Activated naive CD8-positive, alpha-beta T cell treated with anti-CD3 and anti-CD28 coated beads, Interleukin-2, amount 10 ng/mL, durations not matched to agents 7 days and 5 days (primary cell): ENCODE measurements around the gene BRCA2. TPM values are rescaled to one million over a fixed set of nuclear protein-coding genes. Genes with fewer than 3 reads are reported as not detected.

Source experiments
- ATAC-seq: fragments of 150-1000 bp; cut with Tn5 transposase; one replicate; pipeline ENCODE4 v1.10.0; 2021; ENCODE audit warnings: low read depth, moderate library complexity
- POLR2A ChIA-PET: fragments of 350-600 bp; sonication (Branson Sonifier 250); formaldehyde crosslinking; loops from one replicate; lab custom pipeline; 2021; ENCODE audit warnings: antibody characterized with exemption; lab: Charles Lee
- DNase-seq: peaks from one replicate; pipeline ENCODE4 v3.0.0; 2021
- H3K27ac Mint-ChIP-seq: one replicate; pipeline ENCODE4 v1.8.0; 2022; ENCODE audit warnings: mild to moderate bottlenecking, mixed read lengths
- H3K27me3 Mint-ChIP-seq: one replicate; pipeline ENCODE4 v1.8.0; 2022; ENCODE audit warnings: mild to moderate bottlenecking, moderate library complexity, mixed read lengths
- H3K36me3 Mint-ChIP-seq: one replicate; pipeline ENCODE4 v1.8.0; 2021; ENCODE audit warnings: mild to moderate bottlenecking, mixed read lengths
- H3K4me1 Mint-ChIP-seq: one replicate; pipeline ENCODE4 v1.8.0; 2021; ENCODE audit warnings: mixed read lengths
- H3K4me3 Mint-ChIP-seq: one replicate; pipeline ENCODE4 v1.8.0; 2022; ENCODE audit warnings: mild to moderate bottlenecking, moderate library complexity, mixed read lengths
- H3K9me3 Mint-ChIP-seq: one replicate; pipeline ENCODE4 v1.8.0; 2021; ENCODE audit warnings: mixed read lengths
- total RNA-seq, 2 experiments: library from RNA; stranded (reverse); gene quantifications; one replicate each; pipeline ENCODE4 v1.2.3, GENCODE V29; 2021

The BRCA2 gene
- total RNA-seq, 2 experiments from 2014 or later, result 25.2 to 26.7 TPM

- no peak overlapping the region for H3K27ac Mint-ChIP-seq
- DNase-seq, result no peak
- ATAC-seq, result no peak
- H3K4me1 Mint-ChIP-seq, result peaks cover 4% of the 10 kb centered on the region
- H3K36me3 Mint-ChIP-seq, result no peaks in the 10 kb centered on the region
- H3K9me3 Mint-ChIP-seq, result no peaks in the 10 kb centered on the region
- H3K4me3 Mint-ChIP-seq, result no peak overlapping the region
- POLR2A ChIA-PET, result interaction anchor here (1.3 kb wide), 1 partner anchor 15 kb away, joined by 5 read pairs; the partner anchor contains the start of genes BRCA2 and ZAR1L
- peaks cover 29% of the 10 kb centered on the region for H3K27me3 Mint-ChIP-seq
Measured at GRCh38 chr13:32299893-32300292, 15.4 kb upstream of the BRCA2 start.

- ATAC-seq, result no peak
- POLR2A ChIA-PET, result interaction anchor here (1.3 kb wide), 1 partner anchor 15 kb away, joined by 5 read pairs; the partner anchor contains the start of genes BRCA2 and ZAR1L
Measured at GRCh38 chr13:32300406-32300805, 14.9 kb upstream of the BRCA2 start.

GRCh38 chr13:32300920-32301319 is 14.4 kb upstream of the BRCA2 start:
- H3K36me3 Mint-ChIP-seq, result no peaks in the 10 kb centered on the region
- POLR2A ChIA-PET, result interaction anchor here (1.3 kb wide), 1 partner anchor 14 kb away, joined by 5 read pairs; the partner anchor contains the start of genes BRCA2 and ZAR1L
- H3K4me3 Mint-ChIP-seq, result no peak overlapping the region
- no peak overlapping the region for H3K27ac Mint-ChIP-seq
- ATAC-seq, result no peak
- no peak for DNase-seq
- no peaks in the 10 kb centered on the region for H3K9me3 Mint-ChIP-seq
- peaks cover 29% of the 10 kb centered on the region for H3K27me3 Mint-ChIP-seq
- H3K4me1 Mint-ChIP-seq, result peaks cover 4% of the 10 kb centered on the region

More at GRCh38 chr13:32300406-32300805, 14.9 kb upstream of the BRCA2 start:
- Mint-ChIP-seq H3K9me3 (no peaks in the 10 kb centered on the region), H3K27ac (no peak overlapping the region), H3K4me3 (no peak overlapping the region), H3K36me3 (no peaks in the 10 kb centered on the region), H3K4me1 (peaks cover 4% of the 10 kb centered on the region), H3K27me3 (peaks cover 29% of the 10 kb centered on the region)
- DNase-seq, result no peak

- no peak for DNase-seq
- POLR2A ChIA-PET, result no interaction called here
- no peak for ATAC-seq
- Mint-ChIP-seq H3K4me1 (peaks cover 1% of the 10 kb centered on the region), H3K27ac (no peak overlapping the region), H3K9me3 (no peaks in the 10 kb centered on the region), H3K36me3 (no peaks in the 10 kb centered on the region), H3K4me3 (no peak overlapping the region), H3K27me3 (peaks cover 14% of the 10 kb centered on the region)
Measured at GRCh38 chr13:32302461-32302860, 12.8 kb upstream of the BRCA2 start.

- POLR2A ChIA-PET, result interaction anchor here (0.6 kb wide), 1 partner anchor 125 kb away, joined by 4 read pairs; no protein-coding TSS in a partner anchor
- H3K27me3 Mint-ChIP-seq, result no peaks in the 10 kb centered on the region
- no peaks in the 10 kb centered on the region for H3K9me3 Mint-ChIP-seq
- peaks cover 15% of the 10 kb centered on the region for H3K4me1 Mint-ChIP-seq
- no peaks in the 10 kb centered on the region for H3K36me3 Mint-ChIP-seq
- DNase-seq (no peak), ATAC-seq (no peak)
- H3K4me3 Mint-ChIP-seq, result no peak overlapping the region
- H3K27ac Mint-ChIP-seq, result no peak overlapping the region
Measured at GRCh38 chr13:32305646-32306045, 9.7 kb upstream of the BRCA2 start.

GRCh38 chr13:32309312-32310133 is 5.8 kb upstream of the BRCA2 start:
- DNase-seq, result no peak
- POLR2A ChIA-PET, result no interaction called here
- H3K27ac Mint-ChIP-seq, result peak overlapping the region; percentile 52
- peak overlapping the region; percentile 57 for H3K4me3 Mint-ChIP-seq
- peaks cover 23% of the 10 kb centered on the region for H3K4me1 Mint-ChIP-seq
- H3K36me3 Mint-ChIP-seq, result no peaks in the 10 kb centered on the region
- ATAC-seq, result peak; percentile 19
- no peaks in the 10 kb centered on the region for H3K9me3 Mint-ChIP-seq
- H3K27me3 Mint-ChIP-seq, result no peaks in the 10 kb centered on the region

- ATAC-seq, result peak; percentile 59
- no peak for DNase-seq
- H3K9me3 Mint-ChIP-seq, result no peaks in the 10 kb centered on the region
- H3K27ac Mint-ChIP-seq, result no peak overlapping the region
- peak overlapping the region; percentile 57 for H3K4me3 Mint-ChIP-seq
- no peaks in the 10 kb centered on the region for H3K27me3 Mint-ChIP-seq
- POLR2A ChIA-PET, result no interaction called here
- H3K36me3 Mint-ChIP-seq, result no peaks in the 10 kb centered on the region
- H3K4me1 Mint-ChIP-seq, result peaks cover 28% of the 10 kb centered on the region
Measured at GRCh38 chr13:32310134-32310706, 5.1 kb upstream of the BRCA2 start.

- DNase-seq (no peak), ATAC-seq (no peak)
- POLR2A ChIA-PET, result no interaction called here
- Mint-ChIP-seq H3K9me3 (no peaks in the 10 kb centered on the region), H3K36me3 (no peaks in the 10 kb centered on the region), H3K27ac (no peak overlapping the region), H3K4me3 (no peak overlapping the region), H3K27me3 (no peaks in the 10 kb centered on the region), H3K4me1 (peaks cover 28% of the 10 kb centered on the region)
Measured at GRCh38 chr13:32311188-32311897, 4.0 kb upstream of the BRCA2 start.

GRCh38 chr13:32314271-32315237 is 754 bp upstream of the BRCA2 start:
- DNase-seq (no peak), ATAC-seq (peak; percentile 68)
- POLR2A ChIA-PET, result interaction anchor here (0.6 to 2.7 kb wide), 30 partner anchors 8 to 1504 kb away, joined by 3 to 60 read pairs (median 4); partner anchors contain the start of genes FRY, N4BP2L1, N4BP2L2 and PDS5B
- H3K4me3 Mint-ChIP-seq, result peak overlapping the region; percentile 94
- H3K36me3 Mint-ChIP-seq, result peaks cover 9% of the 10 kb centered on the region
- H3K27me3 Mint-ChIP-seq, result no peaks in the 10 kb centered on the region
- peaks cover 21% of the 10 kb centered on the region for H3K4me1 Mint-ChIP-seq
- H3K9me3 Mint-ChIP-seq, result no peaks in the 10 kb centered on the region
- peak overlapping the region; percentile 100 for H3K27ac Mint-ChIP-seq

- no peak for DNase-seq
- peak overlapping the region; percentile 94 for H3K4me3 Mint-ChIP-seq
- POLR2A ChIA-PET, result interaction anchor here (1.1 to 2.7 kb wide), 17 partner anchors 8 to 270 kb away, joined by 3 to 60 read pairs (median 5); partner anchors contain the start of genes N4BP2L1, N4BP2L2 and PDS5B
- H3K36me3 Mint-ChIP-seq, result peaks cover 22% of the 10 kb centered on the region
- H3K9me3 Mint-ChIP-seq, result no peaks in the 10 kb centered on the region
- no peaks in the 10 kb centered on the region for H3K27me3 Mint-ChIP-seq
- peak overlapping the region; percentile 100 for H3K27ac Mint-ChIP-seq
- ATAC-seq, result peak; percentile 16
- H3K4me1 Mint-ChIP-seq, result peaks cover 22% of the 10 kb centered on the region
Measured at GRCh38 chr13:32316028-32316339, 676 bp downstream of the BRCA2 start.

GRCh38 chr13:32316501-32316900 is 1.2 kb downstream of the BRCA2 start:
- no peak for ATAC-seq
- Mint-ChIP-seq H3K4me3 (peak overlapping the region; percentile 94), H3K27me3 (no peaks in the 10 kb centered on the region), H3K27ac (peak overlapping the region; percentile 27), H3K9me3 (no peaks in the 10 kb centered on the region), H3K4me1 (peaks cover 22% of the 10 kb centered on the region), H3K36me3 (peaks cover 22% of the 10 kb centered on the region)
- POLR2A ChIA-PET, result interaction anchor here (1.5 to 2.7 kb wide), 3 partner anchors 35 to 221 kb away, joined by 13 to 60 read pairs (median 29); partner anchors contain the start of genes N4BP2L1 and N4BP2L2
- no peak for DNase-seq

- Mint-ChIP-seq H3K4me1 (peaks cover 24% of the 10 kb centered on the region), H3K4me3 (peak overlapping the region; percentile 94), H3K36me3 (peaks cover 28% of the 10 kb centered on the region), H3K9me3 (no peaks in the 10 kb centered on the region), H3K27ac (no peak overlapping the region), H3K27me3 (no peaks in the 10 kb centered on the region)
- ATAC-seq (no peak), DNase-seq (no peak)
- POLR2A ChIA-PET, result no interaction called here
Measured at GRCh38 chr13:32317716-32318465, 2.6 kb downstream of the BRCA2 start.
